ENCODE data around the gene WWOX. TPM values are rescaled to one million over a fixed set of nuclear protein-coding genes. Genes with fewer than 3 reads are reported as not detected.

Gene WWOX
- total and polyA plus RNA-seq, 2 of the 8 experiments (the other 6 are each of a cell fraction or from before 2014, with no cell fraction given) = 5.4 to 16.7 TPM

GRCh38 chr16:79003026-79003609 lies 903.7 kb downstream of the WWOX start:
- H3K36me3 ChIP-seq (ENCODE audit: control insufficient read depth in 2 of 4, insufficient read depth in 4 of 4, low read length in 3 of 4) = no peaks in the 10 kb centered on the region
- H3K9me3 ChIP-seq (ENCODE audit: insufficient read depth in 2 of 2, low read depth in 1 of 2, low read length in 1 of 2) = 0 out of 4 replicates have a peak, but pooled peaks cover 0 to 2% of the 10 kb centered on the region in 2 experiments
- H3K4me1 ChIP-seq (replicated peaks in 1 of 4; ENCODE audit: control insufficient read depth in 3 of 4, insufficient read depth in 4 of 4, low read length in 3 of 4) = peaks cover 0 to 4% (median 0%) of the 10 kb centered on the region in 4 experiments; a peak in 2 of 7 replicates
- H4K20me1 ChIP-seq (replicated peaks in 1 of 2; ENCODE audit: control insufficient read depth in 1 of 2, insufficient read depth in 2 of 2, low read length in 2 of 2) = no peaks in the 10 kb centered on the region
- H2BK5ac ChIP-seq (ENCODE audit: low read depth, low read length) = no peak overlapping the region
- H3K4me3 ChIP-seq (ENCODE audit: extremely low read depth in 1 of 4, insufficient read depth in 2 of 4, low read depth in 3 of 4, low read length in 4 of 4) = no peak overlapping the region
- no peaks in the 10 kb centered on the region for H3K23me2 ChIP-seq (ENCODE audit: low read depth, low read length)
- TF ChIP-seq CHD1 (IDR thresholded peaks at IDR 0.05; ENCODE audit: low read depth, low read length) (no peak), CREB1 (IDR thresholded peaks at IDR 0.05) (no peak)
- 0 out of 2 replicates have a peak overlapping the region, but pooled peaks have one; percentile 24 for H2AK5ac ChIP-seq (ENCODE audit: low read depth, low read length)
- H2BK15ac ChIP-seq (ENCODE audit: low read length) = no peak overlapping the region
- H3K79me2 ChIP-seq (ENCODE audit: control insufficient read depth in 1 of 2, insufficient read depth in 2 of 2, low read length in 2 of 2) = no peaks in the 10 kb centered on the region
- no peak overlapping the region for H3K14ac ChIP-seq (ENCODE audit: insufficient read length)
- H3K4me2 ChIP-seq (ENCODE audit: insufficient read depth in 1 of 2, low read depth in 2 of 2, low read length in 2 of 2) = no peak overlapping the region
- DNase-seq (ENCODE audit: low read depth in 1 of 2, low spot score in 2 of 2) = no peak
- no peak overlapping the region for H4K91ac ChIP-seq (replicated peaks; ENCODE audit: insufficient read length, low read length)
- H4K8ac ChIP-seq (ENCODE audit: extremely low read depth, insufficient read depth, low read length) = no peak overlapping the region
- H3K56ac ChIP-seq (replicated peaks; ENCODE audit: insufficient read length, low read depth, low read length) = no peak overlapping the region
- H2BK120ac ChIP-seq (replicated peaks; ENCODE audit: low read depth, low read length) = no peak overlapping the region
- H3K18ac ChIP-seq (ENCODE audit: extremely low read depth, low read length) = no peak overlapping the region
- WGBS, 2 experiments (ENCODE audit: extremely low coverage in 1 of 2, insufficient coverage in 1 of 2, insufficient read length in 1 of 2, insufficient replicate concordance in 2 of 2, low coverage in 1 of 2, low lambda C conversion rate in 2 of 2, missing lambda C conversion rate in 1 of 2) = 88% methylated on average over 7 of the region's 7 CpGs; no CpG with 5 or more reads in 1 of the 2 experiments
- H3K27me3 ChIP-seq (replicated peaks in 1 of 4; ENCODE audit: control insufficient read depth in 3 of 4, extremely low read depth in 1 of 4, insufficient read depth in 3 of 4, low read length in 3 of 4) = no peaks in the 10 kb centered on the region
- no peaks in the 10 kb centered on the region for H3K79me1 ChIP-seq (ENCODE audit: low read depth, low read length)
- H2AFZ ChIP-seq (ENCODE audit: low read length) = no peak overlapping the region
- no peak for FAIRE-seq
- H3K4ac ChIP-seq (replicated peaks; ENCODE audit: insufficient read length, low read depth, low read length) = no peak overlapping the region
- no peak overlapping the region for H3K23ac ChIP-seq (ENCODE audit: insufficient read length)
- H3K9ac ChIP-seq (replicated peaks in 1 of 4; ENCODE audit: extremely low read depth in 1 of 4, low read depth in 3 of 4, low read length in 3 of 4) = no peak overlapping the region
- no peak overlapping the region for H3K27ac ChIP-seq (ENCODE audit: low read depth, low read length)
- H4K5ac ChIP-seq (ENCODE audit: insufficient read length, low read depth, low read length) = no peak overlapping the region
- H2BK12ac ChIP-seq (ENCODE audit: low read depth, low read length) = no peak overlapping the region
- CTCF ChIA-PET (ENCODE audit: partially characterized antibody) = interaction anchor here (1.2 to 1.9 kb wide), 2 partner anchors 10 to 14 kb away, joined by 3 to 8 read pairs; no protein-coding TSS in a partner anchor
- POLR2A ChIA-PET (ENCODE audit: partially characterized antibody) = no interaction called here
- H2BK20ac ChIP-seq (ENCODE audit: low read length) = 0 out of 2 replicates have a peak overlapping the region, but pooled peaks have one; percentile 48

Data from H1 (cell line).